HG03139 (cell line): ENCODE measurements around the gene IL16.
"Not testable (repeated sequence)": the region's sequence is repeated elsewhere in the genome, so short reads cannot be mapped to it uniquely, and the experiment has no call there.

Experiments used
- ATAC-seq: cut with Tn5 transposase; IDR thresholded peaks from one replicate; pipeline ENCODE4 v1.9.1; 2021; ENCODE audit not compliant: unreplicated experiment

IL16 gene

GRCh38 chr15:81309647-81310450 lies 113.2 kb downstream of the IL16 start:
- no peak for ATAC-seq

DNA sequence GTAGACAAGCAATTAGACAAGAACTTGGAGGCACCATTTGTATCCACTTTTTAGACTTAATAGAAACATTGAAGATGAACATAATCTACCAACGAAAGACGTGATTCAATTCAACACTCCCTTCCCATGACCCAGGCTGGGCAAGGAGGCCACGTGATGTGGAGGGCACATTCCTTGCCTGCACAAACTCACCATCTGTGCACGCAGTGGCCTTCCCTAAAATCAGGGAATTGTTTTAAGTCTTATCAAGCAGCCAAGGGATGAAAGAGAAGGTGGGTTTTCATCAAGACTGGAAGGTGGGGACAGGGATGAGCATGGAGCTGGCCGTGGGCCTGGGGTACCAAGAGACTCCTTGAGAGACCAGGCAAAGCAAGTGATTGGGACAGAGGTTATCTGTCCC lies 113.8 kb downstream of the IL16 start:
- ATAC-seq: no peak

DNA sequence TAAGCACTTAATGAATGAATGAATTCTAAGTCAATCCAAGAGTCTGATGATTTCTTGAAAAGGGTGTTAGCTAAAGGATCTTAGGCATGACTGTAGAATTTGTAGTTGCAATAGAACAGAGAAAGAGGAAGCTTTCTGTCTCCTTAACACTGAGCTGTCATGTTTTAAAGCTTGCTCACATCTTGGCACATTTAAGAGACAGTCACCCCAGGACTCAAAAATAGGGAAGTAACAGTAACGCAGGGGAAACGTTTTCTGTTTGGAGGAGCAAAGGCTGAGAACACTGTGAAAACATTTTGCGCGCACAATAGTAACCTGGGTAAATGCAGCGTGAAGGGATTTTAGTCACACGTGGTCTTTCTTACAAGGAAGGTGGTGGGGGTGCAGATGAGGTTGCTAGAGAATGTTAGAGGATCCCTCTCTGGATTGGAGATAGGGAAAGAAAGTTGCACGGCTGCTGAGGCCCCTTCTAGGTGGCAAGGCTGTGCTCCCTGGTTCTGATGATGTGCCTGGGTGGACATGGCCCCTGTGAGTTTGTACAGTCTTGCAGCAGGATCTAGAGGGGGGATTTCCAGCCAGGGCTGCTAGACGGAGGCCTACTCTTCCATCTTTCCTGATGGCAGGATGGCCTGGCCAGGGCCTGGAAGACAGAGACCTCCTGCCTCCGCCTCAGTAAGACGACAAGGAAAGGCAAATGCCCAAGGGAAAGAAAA lies 115.2 kb downstream of the IL16 start:
- no peak for ATAC-seq

DNA sequence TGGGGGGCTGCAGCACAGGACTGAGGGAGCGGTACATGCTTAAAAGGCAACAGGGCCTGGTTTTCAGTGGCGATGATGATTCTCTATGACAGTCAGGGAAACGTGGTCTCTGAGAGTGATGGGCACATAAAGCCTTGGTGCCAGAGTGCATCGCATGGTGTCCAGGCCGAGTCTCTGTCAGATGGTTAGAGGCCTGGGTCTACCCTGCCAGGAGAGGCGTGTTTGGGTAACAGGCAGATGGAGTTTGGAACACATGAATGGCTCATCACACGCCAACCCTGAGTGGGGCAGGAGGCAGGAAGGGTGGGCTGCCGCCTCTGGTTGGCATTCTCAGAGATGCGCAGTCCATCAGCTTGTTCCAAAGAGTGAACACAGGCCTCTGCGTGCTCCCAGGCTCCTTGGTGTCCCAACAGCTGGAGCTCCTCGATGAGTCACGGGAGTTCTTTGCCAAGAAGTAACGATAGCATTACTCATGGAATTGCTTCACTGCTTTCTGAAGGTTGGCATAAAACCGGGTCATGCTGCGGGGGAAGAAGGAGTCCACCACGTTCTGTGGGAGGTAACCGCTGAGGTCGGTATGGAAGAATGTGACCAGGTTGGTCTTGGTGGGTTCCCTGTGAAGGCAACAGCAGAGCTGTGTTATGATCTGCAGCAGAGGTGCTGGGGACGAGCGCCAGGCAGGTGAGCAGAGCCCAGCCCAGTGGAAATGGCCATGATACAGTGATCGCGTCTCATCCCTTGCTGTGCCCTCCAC lies 116.3 kb downstream of the IL16 start:
- no peak for ATAC-seq

- no peak for ATAC-seq
These were observed 117.0 kb downstream of the IL16 start for GRCh38 chr15:81313686-81314085.

GRCh38 chr15:81314378-81314777 lies 117.7 kb downstream of the IL16 start:
- ATAC-seq: no peak

- no peak for ATAC-seq
These were observed 118.9 kb downstream of the IL16 start for GRCh38 chr15:81315452-81316175.

GRCh38 chr15:81316267-81316666 lies 119.6 kb downstream of the IL16 start:
- ATAC-seq: no peak

DNA sequence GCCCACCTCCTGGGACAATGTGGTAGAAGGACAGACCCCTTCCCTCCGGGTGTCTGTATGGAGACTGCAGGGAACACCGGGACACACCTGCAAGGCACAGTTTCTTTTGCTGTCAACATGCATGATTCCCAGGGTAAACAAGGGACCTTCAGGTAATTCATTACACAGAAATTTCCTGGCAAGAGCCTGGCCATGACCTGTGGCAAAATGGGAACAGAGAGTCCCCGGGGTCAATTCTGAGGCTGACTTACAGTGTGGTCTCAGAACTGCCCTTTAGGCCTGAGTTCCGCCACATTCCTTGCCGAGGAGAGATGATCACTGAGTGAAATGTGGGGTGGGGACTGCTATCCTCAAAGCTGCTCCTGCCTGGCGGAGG lies 121.0 kb downstream of the IL16 start:
- no peak for ATAC-seq

GRCh38 chr15:81321667-81322066 lies 125.0 kb downstream of the IL16 start:
- ATAC-seq: no peak

- ATAC-seq: no peak
These were observed 126.1 kb downstream of the IL16 start for GRCh38 chr15:81322676-81323253.

DNA sequence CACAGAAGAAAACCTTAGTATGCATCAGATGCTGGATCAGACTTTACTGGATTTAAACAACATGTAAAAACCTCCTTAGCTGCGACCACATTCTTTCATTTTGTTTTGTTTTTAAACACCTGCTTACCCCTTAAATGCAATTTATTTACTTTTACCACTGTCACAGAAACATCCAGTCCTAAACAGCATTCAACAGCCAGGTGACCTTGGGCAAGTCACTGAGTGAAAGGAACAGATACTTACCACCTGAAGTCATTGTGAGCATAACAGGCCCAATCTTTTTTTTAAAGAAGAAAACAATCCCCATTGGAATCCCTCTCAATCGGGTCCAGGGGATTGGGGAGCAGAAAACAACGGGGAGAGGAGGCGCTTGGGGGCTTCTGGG lies 126.9 kb downstream of the IL16 start:
- peak; percentile 1 for ATAC-seq

GRCh38 chr15:81323944-81324881 lies 127.5 kb downstream of the IL16 start, which contains the start of gene STARD5:
Gene STARD5, minus strand, starts transcription at chr15:81324141. Its CDS starts 42 bp downstream, at chr15:81324099.
- peak; percentile 100 for ATAC-seq

GRCh38 chr15:81326466-81327212 lies 130.0 kb downstream of the IL16 start:
- no peak for ATAC-seq

DNA sequence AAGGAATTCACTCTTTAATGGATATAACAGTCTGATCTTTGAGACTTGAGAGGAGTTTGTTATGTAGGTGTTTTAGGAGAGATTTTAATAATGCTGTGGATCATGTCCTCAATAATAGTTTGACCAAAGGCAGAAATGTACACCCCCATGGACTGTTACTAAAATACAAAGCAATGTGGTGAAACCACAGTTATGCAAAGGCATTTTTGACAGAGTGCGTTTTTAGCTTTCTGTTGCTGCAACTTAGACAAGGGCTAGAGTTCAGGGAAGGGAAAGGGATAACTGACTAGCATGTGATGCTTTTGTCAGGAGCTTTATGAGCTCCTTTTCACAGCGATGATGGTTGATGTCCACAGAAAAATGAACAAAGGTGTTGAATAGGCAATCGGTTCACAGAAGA lies 130.8 kb downstream of the IL16 start:
- ATAC-seq: no peak

DNA sequence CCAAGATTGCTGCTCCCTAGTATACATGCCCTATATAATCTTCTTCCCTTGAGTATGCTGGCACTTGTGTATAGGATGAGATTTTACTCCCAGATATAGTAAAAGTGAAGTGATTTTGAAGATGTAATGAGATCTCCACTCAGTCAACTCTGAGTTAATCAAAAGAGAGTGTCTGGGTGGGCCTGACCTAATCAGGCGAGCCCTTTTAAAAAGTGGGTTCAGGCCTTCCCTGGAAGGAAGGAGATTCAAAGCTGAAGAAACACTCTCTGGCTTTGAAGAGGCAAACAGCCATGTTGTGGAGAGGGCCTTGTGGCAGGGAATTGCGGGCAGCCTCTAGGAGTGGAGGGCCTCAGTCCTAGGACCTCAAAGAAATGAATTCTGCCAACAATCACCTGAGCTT lies 132.8 kb downstream of the IL16 start:
- no peak for ATAC-seq

DNA sequence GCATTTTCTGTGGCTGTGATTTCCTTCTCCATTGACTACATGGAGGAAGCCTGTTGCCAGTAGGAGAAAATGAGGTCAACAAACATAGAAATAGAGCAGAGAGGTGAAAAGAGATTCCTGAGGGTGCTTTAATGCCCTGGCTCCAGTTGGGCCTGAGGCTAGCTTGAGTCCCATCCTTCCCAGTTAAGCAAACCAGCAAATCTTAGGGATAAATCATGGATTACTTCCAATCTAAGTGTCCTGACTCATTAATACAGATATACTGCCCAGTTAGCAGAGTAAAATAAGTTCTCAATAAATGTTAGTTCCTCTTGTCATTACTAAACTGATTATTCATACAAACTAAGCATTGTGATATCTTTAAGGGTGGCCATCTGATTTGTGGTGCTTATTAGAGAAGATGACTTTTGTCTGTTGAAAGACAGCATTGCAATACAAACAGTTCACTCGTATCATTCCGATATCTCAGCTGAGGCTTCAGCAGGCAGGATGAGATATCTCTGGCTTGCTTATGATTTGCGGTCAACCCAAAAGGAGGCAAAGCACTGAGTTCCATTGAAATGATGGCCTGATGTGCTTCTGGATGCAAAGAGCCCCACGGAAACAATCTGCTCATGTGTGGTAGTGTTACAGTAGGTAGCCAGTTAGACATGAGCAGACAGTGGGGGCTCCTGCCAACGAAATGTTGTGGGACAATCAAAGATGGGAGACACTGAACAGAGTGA lies 133.8 kb downstream of the IL16 start:
- no peak for ATAC-seq

DNA sequence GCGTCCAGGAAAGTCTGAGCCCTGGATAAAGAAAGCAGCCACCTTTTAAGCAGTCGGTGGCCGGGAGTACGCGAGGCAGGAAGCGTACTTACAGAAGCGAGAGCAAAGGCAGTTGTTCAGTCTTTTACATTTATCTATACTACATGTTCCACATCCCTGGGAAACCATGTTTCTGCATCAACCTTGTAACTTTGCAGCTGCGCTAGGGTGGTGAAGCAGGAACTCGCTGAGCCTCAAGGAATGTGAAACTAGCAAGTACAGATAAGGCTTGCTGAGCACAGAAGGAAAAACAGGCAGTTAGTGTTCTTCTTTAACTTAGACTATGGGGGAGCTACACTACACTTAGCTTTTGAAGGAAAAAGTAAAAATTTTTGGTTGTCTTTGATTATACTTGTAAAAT lies 134.5 kb downstream of the IL16 start:
- not testable (repeated sequence) for ATAC-seq
